Ectodermal cell (in vitro differentiated cells): Measurements from ENCODE around the gene SPINK1.

Experiments used
- H3K27ac ChIP-seq: 2 replicates; pipeline ENCODE4 v1.7.0; 2013; ENCODE audit warnings: mild to moderate bottlenecking, low read depth, low read length; ENCODE audit not compliant: insufficient read depth, poor library complexity, severe bottlenecking
- H3K27me3 ChIP-seq: 2 replicates; pipeline ENCODE4 v1.7.0; 2013; ENCODE audit warnings: mild to moderate bottlenecking, low read length; ENCODE audit not compliant: insufficient read depth, control insufficient read depth, poor library complexity, severe bottlenecking
- H3K36me3 ChIP-seq: one replicate; pipeline ENCODE4 v1.7.0; 2013; ENCODE audit warnings: low read length; ENCODE audit not compliant: control insufficient read depth, insufficient read depth
- H3K4me1 ChIP-seq: one replicate; pipeline ENCODE4 v1.7.0; 2013; ENCODE audit warnings: low read length; ENCODE audit not compliant: control insufficient read depth, insufficient read depth
- H3K4me3 ChIP-seq: 2 replicates; pipeline ENCODE4 v1.7.0; 2013; ENCODE audit warnings: low read depth, low read length, control low read depth; ENCODE audit not compliant: insufficient read depth
- H3K9me3 ChIP-seq: 2 replicates; pipeline ENCODE4 v1.7.0; 2013; ENCODE audit warnings: mild to moderate bottlenecking, low read length, moderate library complexity; ENCODE audit not compliant: control insufficient read depth
- WGBS, 2 experiments: methylation state at CpG; one replicate each; pipeline ENCODE4 v1.1.7; 2013; ENCODE audit warnings: missing lambda C conversion rate in 2 of 2; 5-methylcytosine and 5-hydroxymethylcytosine counted together

SPINK1 gene

DNA sequence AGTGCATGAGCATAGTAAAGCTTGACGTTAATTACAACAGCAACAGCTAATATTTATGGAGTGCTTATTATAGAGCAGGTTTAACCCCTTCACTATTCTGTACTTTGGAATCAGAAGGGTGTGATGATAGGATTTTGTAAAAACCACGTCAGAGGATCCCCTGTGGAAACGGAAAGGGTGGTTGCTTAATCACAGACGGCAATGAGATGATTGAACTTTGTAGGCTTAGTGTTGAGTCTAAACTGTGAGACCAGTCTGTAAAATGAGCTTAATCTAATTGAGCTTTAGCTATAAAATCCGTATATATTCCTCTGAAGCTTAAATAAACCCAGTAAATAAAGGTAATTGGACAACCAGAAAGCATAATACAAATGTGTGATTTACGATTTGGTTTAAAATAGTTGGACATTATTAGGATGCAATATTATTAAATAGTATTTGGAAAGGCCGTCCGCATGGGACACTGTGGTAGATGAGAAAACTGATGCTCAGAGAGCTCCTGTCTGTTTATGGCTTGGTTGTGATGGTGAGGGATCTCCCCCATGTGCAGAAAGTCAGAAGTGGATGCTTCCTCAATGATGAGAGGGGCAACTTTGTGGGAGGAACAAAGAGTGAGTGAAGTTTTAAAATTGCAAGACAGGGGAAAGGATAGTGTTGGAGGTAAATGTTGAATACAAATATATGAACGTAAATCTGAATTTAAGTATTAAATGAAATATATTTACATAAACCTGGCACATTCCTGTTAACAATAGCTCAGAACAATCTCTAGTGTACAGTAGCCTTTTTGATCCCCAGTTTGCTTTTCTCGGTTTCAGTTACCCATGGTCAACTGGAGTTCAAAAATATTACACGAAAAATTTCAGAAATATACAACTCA is 23.7 kb upstream of the SPINK1 start:
- Histone ChIP-seq H3K27me3 (no peaks in the 10 kb centered on the region), H3K27ac (no peak overlapping the region), H3K4me1 (no peaks in the 10 kb centered on the region), H3K36me3 (no peaks in the 10 kb centered on the region), H3K4me3 (no peak overlapping the region), H3K9me3 (no peaks in the 10 kb centered on the region)
- WGBS, 2 experiments, result 90 to 91% methylated on average over 10 of the region's 11 CpGs

DNA sequence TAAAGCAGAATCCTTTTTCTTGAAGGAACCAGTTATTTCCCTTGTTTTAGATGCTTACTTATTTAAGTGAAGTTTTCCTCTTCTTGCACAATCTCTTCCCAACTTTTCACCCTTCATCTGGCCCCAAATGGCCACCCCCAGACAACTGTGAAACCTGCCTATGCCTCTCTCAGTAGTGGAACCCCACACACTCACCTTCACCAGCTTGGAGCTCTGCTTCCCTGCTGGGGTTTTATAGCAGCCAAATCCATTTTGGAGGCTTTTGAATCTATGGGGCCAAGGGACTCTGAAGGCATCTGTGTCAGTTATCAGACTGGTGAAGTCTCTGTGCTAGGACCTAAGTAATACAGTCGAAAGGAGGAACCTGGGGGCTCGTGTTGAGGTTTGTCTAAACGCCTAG is 22.9 kb upstream of the SPINK1 start:
- Histone ChIP-seq H3K9me3 (no peaks in the 10 kb centered on the region), H3K4me1 (no peaks in the 10 kb centered on the region), H3K27me3 (no peaks in the 10 kb centered on the region), H3K4me3 (no peak overlapping the region), H3K27ac (no peak overlapping the region), H3K36me3 (no peaks in the 10 kb centered on the region)
- 75 to 76% methylated on average over 3 of the region's 3 CpGs for WGBS, 2 experiments

DNA sequence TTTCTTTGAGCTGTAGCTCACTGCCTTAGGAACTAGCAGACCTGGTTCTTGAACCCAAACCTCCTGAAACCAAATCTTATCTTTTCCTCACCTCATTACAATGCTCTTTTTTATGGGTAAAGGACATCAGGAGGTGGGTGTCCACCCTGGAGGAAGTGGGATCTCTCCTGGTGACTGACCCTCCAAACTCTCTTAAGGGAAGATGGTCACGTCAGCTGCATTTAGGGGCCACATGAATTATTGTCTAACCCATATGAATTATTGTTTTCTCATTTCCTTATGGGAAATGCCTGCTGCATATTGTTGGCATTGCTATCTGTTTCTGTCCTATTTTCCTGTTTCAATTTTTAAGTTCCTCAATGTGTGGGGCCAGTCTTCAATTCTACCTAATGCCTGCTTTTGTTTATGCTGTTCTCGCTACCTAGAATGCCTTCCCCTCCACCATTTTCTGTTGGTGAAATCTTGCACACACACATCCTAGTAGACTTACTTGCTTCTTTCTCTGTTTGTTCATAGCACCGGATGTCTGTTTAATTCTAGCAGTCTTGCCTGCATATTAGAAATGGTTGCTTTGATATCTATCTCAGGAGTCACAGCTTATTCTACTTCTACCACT is 22.0 kb upstream of the SPINK1 start:
- WGBS, 2 experiments, result 83 to 91% methylated on average over 3 of the region's 3 CpGs
- H3K9me3 ChIP-seq, result no peaks in the 10 kb centered on the region
- no peak overlapping the region for H3K27ac ChIP-seq
- H3K27me3 ChIP-seq, result no peaks in the 10 kb centered on the region
- no peaks in the 10 kb centered on the region for H3K36me3 ChIP-seq
- H3K4me3 ChIP-seq, result no peak overlapping the region
- no peaks in the 10 kb centered on the region for H3K4me1 ChIP-seq

DNA sequence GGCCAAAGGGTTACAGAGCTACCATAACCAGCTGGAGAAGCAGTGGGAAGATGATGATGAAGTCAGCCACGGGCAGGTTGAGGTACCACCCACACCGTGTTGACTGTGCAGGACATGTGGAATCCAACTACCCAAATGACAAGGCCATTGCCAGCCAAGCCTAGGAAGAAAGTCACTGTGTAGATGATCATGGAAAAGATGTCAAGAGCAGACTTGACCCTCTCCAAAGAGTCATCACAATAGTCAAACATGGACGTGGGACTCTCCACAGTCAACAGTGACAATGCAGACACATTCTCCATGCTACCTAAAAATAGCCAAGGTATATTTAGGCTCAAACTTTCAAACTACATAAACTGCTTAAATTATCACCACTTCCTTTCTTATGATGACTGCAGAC is 20.9 kb upstream of the SPINK1 start:
- no peaks in the 10 kb centered on the region for H3K9me3 ChIP-seq
- H3K27me3 ChIP-seq, result no peaks in the 10 kb centered on the region
- no peak overlapping the region for H3K27ac ChIP-seq
- H3K36me3 ChIP-seq, result no peaks in the 10 kb centered on the region
- no peak overlapping the region for H3K4me3 ChIP-seq
- 91 to 95% methylated on average over 3 of the region's 3 CpGs for WGBS, 2 experiments
- no peaks in the 10 kb centered on the region for H3K4me1 ChIP-seq

- Histone ChIP-seq H3K27me3 (no peaks in the 10 kb centered on the region), H3K4me1 (no peaks in the 10 kb centered on the region), H3K9me3 (no peaks in the 10 kb centered on the region), H3K36me3 (no peaks in the 10 kb centered on the region), H3K27ac (no peak overlapping the region), H3K4me3 (no peak overlapping the region)
- 95 to 97% methylated on average over 3 of the region's 3 CpGs for WGBS, 2 experiments
Observed at GRCh38 chr5:147851578-147851977, 20.1 kb upstream of the SPINK1 start.

- Histone ChIP-seq H3K27ac (no peak overlapping the region), H3K36me3 (no peaks in the 10 kb centered on the region), H3K4me3 (no peak overlapping the region), H3K9me3 (no peaks in the 10 kb centered on the region), H3K4me1 (no peaks in the 10 kb centered on the region), H3K27me3 (no peaks in the 10 kb centered on the region)
- 88 to 90% methylated on average over 2 of the region's 2 CpGs for WGBS, 2 experiments
Observed at GRCh38 chr5:147849226-147849625, 17.8 kb upstream of the SPINK1 start.

DNA sequence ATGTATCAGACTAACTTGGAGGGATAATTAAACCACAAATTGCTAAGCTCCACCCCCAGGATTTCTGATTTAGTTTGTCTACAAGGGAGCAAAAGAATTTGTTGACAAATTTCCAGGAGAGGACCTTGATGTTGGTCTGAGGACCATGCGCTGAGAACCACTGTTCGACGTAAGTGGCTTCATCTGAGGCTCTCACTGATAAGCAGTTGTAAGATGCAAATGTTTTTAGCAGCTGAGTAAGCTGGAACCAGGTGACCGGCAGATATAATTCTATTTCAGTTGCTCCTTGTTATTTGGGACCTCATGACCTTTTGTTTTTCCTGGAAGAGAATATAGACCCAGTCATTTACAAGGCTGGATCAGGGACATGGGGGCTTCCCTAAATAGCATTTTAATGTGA is 14.1 kb upstream of the SPINK1 start:
- 94 to 95% methylated on average over 4 of the region's 4 CpGs for WGBS, 2 experiments
- no peaks in the 10 kb centered on the region for H3K27me3 ChIP-seq

DNA sequence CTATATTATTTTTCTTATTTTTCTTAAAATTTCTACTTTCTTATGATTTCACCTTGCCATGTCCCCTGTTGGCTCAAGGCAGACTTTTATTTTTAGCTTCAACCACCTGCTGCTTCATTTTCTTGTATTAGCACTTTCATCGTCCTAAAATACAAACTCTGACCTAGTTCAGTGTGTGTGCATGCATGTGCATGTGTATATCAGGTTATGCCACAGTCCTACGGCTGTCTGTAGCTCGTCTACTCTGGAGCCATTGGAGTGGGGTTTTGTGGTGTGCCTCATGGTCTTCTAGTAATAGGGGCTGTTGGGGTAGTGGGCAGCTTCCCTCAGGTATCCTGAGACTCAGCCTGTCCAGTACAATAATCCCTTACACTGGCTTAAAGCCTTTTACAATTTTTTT is 13.4 kb upstream of the SPINK1 start:
- no peaks in the 10 kb centered on the region for H3K36me3 ChIP-seq

More for the DNA sequence above, 14.1 kb upstream of the SPINK1 start:
- Histone ChIP-seq H3K9me3 (no peaks in the 10 kb centered on the region), H3K27ac (no peak overlapping the region), H3K4me3 (no peak overlapping the region), H3K36me3 (no peaks in the 10 kb centered on the region), H3K4me1 (no peaks in the 10 kb centered on the region)

DNA sequence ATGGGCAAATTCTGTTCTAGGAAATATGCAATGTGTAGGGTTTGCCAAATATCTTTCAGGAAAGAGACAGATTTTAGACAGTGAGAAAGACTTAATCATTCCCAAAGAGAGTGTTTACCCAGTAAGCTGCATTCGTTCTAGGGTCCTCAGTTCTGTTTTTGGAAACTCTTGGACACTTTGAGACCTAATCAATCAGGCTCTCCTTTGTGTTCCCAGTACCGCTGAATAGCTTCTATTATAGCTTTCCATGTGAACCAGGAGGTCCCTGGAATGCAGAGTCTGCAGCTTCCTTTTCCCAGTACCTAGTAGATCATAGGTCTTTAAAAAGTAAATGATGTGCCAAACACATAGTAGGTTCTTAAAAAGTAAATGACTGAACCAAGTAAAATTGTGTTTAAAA is 11.4 kb upstream of the SPINK1 start:
- H3K4me3 ChIP-seq, result no peak overlapping the region
- no peaks in the 10 kb centered on the region for H3K27me3 ChIP-seq
- H3K9me3 ChIP-seq, result no peaks in the 10 kb centered on the region
- WGBS, 2 experiments, result 85 to 86% methylated on average over 2 of the region's 2 CpGs
- H3K36me3 ChIP-seq, result no peaks in the 10 kb centered on the region
- no peaks in the 10 kb centered on the region for H3K4me1 ChIP-seq
- H3K27ac ChIP-seq, result no peak overlapping the region

More for the DNA sequence above, 13.4 kb upstream of the SPINK1 start:
- H3K27me3 ChIP-seq, result no peaks in the 10 kb centered on the region
- H3K9me3 ChIP-seq, result no peaks in the 10 kb centered on the region
- no peak overlapping the region for H3K27ac ChIP-seq
- 93 to 97% methylated on average over 3 of the region's 3 CpGs for WGBS, 2 experiments
- no peak overlapping the region for H3K4me3 ChIP-seq
- H3K4me1 ChIP-seq, result no peaks in the 10 kb centered on the region

GRCh38 chr5:147836439-147836838 is 5.0 kb upstream of the SPINK1 start:
- H3K27me3 ChIP-seq, result no peaks in the 10 kb centered on the region
- H3K27ac ChIP-seq, result no peak overlapping the region
- H3K4me3 ChIP-seq, result no peak overlapping the region
- H3K36me3 ChIP-seq, result no peaks in the 10 kb centered on the region
- 92 to 95% methylated on average over 3 of the region's 3 CpGs for WGBS, 2 experiments
- H3K9me3 ChIP-seq, result no peaks in the 10 kb centered on the region
- H3K4me1 ChIP-seq, result no peaks in the 10 kb centered on the region
